Renal cortical epithelial cell (primary cell): ENCODE measurements around the gene LIN28B. TPM values are rescaled to one million over a fixed set of nuclear protein-coding genes. Genes with fewer than 3 reads are reported as not detected.
"Not testable (repeated sequence)": the region's sequence is repeated elsewhere in the genome, so short reads cannot be mapped to it uniquely, and the experiment has no call there.

Source experiments
- DNase-seq: peaks from one replicate; pipeline ENCODE4 v3.0.0-alpha.2; 2011; ENCODE audit warnings: low read depth
- total RNA-seq: library from RNA; depleted of rRNA; stranded (reverse); fragments of >200 nt; gene quantifications from 2 replicates; pipeline ENCODE4 v1.2.3, GENCODE V29; 2014

LIN28B gene
- total RNA-seq, 1 donor from 2014 or later, result not detected

DNA sequence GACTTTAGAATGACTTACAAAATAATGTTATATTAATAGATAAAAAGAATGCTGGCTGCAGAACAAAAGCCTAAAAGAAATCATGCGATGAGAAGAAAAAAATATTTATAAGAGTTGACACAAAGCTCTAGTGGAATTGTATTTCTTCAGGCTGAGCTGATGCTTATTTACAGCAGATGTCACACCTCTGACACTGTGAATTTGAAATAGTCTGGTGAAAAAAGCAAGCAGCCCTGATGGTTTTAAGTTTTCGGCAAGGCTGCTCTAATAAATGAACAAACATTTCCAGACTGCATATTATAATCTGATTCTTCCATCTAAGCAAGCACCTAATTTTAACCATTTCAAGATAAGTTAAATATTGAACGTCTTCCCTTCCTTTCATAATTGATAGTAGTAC is 109.9 kb downstream of the LIN28B start:
- no peak for DNase-seq

DNA sequence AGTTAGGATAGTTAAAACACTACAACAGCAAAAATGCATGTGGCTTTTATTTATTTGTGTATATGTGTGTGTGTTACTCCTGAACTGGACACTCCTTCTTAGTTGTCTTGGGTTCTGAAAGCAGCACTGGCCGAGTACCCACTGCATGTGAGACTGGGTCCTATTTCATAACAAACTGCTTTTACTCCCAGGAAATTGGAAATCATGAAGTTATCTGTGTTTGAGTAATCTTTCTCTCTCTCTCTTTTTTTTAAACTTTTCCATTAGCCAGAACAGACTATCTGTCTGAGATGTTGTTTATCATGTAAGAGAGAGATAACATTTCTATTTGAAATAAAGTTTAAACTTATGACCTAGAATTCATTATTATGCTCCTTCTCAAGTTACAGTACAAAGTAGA is 110.4 kb downstream of the LIN28B start:
- no peak for DNase-seq

DNA sequence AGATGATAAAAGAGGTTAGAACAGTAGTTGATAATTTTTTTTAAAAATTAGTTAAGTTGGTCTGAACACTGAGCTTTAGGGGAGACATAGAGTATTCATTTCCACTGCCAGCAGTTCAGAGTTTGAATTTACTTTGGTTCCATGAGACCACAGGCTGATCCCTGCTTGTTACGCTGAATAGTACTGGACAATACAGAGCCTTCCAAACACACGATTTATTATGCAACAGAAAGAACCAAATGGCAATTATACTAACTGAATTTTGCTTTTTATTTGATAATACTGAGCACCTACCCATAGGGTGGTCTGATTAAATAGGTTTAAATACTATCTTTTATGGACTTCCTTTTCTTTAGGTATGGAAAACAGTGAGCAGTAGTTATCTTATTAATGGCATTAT is 111.5 kb downstream of the LIN28B start:
- DNase-seq, result no peak

DNA sequence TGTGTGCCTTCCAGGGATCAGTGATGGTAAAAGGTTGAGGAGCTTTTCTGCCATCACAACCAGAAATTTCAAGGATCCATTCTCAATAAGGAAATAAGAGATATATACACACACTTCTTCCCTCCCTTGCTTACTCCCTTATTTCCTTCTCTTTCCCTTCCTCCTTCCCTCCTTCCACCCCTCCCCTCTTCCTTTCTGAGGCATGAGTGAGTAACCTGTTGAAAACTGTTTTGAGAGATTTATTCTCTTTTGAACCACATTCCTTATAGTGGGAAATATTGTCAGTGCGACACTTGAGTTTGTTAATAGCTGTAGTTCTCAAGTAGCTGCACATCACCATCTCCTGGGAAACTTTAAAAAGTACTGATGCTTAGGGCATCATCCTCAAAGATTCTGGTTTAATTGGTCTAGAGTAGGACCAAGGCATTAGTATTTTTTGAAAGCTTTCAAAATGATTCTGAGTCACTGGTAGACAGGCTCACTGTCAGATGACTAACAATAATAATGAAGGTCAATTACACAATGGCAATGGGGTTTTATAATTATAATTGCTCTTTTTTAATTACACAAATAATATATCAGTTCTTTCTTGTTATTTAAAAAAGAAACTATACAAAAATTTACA is 113.0 kb downstream of the LIN28B start:
- no peak for DNase-seq

DNA sequence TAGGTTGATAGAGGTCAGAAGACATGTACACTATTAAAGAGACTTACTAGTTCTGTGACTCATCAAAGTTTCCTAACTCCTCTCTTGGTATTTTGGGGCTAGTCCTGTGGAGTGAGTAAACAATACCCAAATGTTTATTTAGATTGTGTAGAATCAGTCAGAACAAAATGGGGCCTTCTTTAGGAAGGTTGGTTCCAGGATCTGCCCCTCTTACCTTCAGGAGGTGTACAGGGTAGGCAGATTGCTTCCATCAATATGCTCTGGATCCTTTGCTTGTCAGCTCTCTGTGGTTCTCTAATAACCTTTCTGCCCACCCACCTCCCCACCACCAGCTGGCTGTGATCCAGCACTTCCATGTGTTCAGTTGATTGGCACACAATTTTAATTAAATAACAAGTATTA is 115.9 kb downstream of the LIN28B start:
- DNase-seq, result peak; percentile 34

DNA sequence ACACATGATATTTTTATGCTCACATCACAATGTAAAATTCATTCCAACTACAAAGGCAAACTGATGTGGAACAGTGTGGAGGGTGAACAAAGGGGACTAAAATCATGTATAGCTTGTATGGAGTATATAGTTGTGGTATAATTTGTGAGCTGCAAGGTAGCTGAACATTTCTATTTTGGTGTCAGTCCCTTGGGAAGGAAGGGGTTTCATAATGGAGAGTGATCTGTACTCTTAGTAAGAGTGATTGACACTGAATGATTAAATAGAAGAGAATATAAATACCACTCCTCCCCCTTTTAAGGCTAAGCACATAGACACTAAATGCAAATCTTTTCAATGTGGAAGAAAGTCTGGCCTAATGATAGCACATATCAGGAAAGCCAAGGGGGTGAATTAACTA is 118.3 kb downstream of the LIN28B start:
- no peak for DNase-seq

DNA sequence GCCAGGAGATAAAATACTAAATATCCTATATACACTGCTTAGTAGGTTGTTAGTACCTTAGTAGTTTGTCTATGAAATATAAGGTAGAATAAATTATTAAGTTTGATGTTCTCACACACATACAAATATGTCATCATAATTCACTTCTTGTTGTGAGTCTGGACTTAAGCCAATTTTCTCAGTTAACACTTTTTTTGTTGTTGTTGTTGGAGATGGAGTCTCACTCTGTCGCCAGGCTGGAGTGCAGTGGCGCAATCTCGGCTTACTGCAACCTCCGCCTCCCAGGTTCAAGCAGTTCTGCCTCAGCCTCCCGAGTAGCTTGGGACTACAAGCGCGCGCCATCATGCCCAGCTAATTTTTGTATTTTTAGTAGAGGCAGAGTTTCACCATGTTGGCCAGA is 119.5 kb downstream of the LIN28B start:
- not testable (repeated sequence) for DNase-seq

DNA sequence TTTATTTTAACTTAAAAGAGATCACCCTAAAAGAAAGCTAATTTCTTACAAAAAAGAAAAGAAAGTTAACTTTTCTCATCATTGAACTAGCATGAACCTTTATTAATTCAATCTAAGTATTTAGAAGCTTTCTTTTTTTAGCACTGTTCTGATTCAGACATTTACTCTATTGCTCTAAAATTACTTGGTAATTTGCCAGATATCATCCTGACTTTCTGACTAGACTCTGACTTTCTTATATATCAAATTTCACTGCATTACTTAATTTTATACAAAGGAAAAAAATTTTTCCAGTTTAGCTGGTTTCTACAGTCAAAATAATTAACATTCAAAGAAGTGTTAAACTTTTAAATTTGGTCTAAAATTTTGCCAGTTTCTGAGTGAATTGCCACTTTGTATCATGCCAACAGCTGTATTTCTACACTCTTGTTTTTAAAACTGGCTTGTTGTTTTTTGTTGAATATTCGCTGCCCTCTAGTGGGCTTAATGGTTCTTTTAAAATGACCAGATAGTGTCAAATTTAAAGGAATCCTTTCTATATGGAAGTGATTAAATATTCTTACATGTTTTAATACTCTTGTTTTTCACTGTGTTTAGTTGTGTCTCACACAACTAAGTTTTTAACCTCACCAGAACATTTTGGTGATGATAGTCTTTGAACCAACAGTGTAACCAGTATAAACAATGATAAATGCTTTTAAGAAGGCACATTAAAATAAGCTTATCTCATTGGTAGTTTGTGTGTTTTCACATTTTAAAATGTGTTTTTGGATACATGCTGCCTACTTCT is 120.9 kb downstream of the LIN28B start:
- peak; percentile 46 for DNase-seq

DNA sequence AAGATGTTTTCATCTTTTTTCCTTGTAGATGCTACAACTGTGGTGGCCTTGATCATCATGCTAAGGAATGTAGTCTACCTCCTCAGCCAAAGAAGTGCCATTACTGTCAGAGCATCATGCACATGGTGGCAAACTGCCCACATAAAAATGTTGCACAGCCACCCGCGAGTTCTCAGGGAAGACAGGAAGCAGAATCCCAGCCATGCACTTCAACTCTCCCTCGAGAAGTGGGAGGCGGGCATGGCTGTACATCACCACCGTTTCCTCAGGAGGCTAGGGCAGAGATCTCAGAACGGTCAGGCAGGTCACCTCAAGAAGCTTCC is 121.4 kb downstream of the LIN28B start:
- no peak for DNase-seq

DNA sequence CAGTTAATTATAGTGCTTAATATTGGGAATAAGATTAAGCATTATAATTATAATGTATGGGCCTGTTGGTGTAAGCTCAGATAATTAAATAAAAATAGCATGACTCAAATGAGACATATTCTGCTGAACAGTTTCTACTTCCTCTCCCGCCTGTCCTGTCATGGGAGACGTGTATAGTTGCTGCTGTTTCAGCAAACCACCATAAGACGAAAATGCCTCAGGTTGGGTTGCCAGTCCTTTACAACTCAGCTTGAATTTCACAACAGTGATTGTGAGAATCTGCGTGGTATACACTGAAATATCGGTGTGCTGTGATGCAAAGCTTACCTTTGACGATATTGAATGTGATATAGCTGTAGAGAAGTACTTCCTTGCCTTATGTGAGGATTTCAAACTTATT is 123.4 kb downstream of the LIN28B start:
- no peak for DNase-seq

DNA sequence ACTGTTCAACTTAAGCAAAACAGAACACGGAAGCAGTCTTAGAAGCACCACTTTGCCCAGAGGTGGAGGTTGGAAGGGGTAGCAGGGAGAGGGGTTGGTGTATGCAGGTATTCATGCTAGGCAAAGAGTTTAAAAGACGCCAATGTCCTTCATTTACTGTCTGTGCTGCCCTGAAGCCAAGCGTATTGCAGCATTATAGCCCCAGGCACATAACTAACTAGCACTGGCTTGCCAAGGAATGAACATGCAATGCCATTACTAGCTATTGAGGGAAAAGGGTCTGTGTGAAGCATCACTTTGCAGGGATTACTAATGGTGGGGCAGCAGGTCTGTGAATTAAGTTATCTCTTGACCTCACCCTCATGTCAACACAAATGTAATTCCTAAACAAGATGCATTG is 124.8 kb downstream of the LIN28B start:
- DNase-seq, result not testable (repeated sequence)

DNA sequence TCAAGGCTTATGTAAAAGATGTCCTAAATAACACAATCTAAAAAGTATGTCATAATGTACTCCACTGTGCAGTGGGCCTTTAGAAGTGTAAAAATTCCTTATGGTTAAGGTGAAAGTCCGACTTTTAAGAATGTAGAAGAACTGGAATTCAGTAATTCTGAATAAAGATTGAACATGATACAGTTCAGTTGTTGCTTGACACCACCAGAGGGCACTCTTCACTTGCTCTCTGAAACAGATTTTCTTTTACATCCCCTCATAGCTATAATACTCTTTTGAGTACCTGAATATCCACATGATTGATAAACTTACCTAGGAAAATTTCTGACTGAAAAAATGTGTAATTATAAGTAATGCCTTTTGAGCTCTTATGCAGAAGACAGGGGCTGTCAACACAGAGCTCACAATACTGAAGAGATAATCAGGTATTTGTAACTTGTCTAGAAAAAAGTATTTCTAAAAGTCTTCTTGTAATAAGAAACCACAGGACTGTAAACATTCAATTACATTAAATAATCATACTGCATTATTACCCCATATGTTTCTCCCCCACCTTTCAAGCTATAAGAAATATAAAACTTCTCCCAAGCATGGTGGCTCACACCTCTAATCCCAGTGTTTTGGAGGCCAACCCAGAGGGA is 130.8 kb downstream of the LIN28B start:
- peak; percentile 64 for DNase-seq

DNA sequence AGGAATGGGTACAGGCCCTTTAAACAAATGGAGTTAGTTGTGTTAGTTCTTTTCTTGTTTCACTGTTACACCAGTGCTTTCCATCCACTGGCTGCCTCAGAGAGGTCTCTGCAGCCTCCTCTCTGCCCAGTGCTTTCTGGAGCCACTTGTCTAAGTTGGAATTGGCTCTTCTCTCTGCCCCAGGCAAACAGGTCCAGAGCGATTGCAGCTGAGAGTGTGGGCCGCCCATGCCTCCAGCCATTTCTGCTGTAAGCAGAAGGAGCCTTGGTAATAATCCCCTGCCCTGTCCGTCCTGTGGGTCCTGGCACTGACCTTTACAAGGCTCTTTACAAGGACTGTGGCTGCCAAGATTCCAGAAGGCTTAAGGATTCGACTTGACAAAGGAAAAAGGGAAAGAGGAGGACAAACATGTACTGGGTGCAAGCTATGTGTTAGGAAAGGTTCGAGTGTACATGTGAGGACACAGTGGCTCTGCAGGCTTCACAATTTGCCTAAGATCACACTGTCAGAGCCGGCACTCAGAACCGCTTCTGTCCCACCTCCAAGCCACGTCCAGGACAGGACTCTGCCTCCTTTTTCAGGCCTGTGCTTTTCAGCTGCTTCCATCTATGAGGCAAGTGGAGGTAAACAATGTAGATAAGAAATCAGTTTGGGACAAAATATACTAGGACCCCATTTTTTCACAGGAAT is 134.4 kb downstream of the LIN28B start:
- DNase-seq, result no peak

DNA sequence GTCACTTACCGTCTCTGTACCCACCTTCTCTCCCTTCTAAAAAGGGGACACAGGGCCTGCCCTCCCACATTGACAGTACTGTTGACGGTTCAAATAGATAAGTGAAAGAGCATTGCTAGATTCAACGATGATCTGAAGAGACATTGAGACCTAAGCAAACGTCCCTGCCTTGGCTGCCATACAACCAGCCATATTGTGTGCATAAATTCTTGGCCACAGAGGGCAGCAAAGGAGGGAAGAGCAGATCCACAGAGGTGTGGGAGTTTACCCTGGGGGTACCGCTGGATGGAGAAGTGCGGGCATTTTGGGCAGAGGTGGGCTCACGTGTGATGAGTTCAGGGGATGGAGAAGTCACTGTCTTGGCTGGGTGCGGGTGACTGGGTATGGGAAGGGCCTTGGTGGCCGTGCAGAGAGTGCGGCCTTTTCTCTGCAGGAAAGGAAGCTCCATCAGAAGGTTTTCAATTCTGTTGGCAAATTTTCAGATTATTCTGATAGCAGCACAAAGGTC is 137.3 kb downstream of the LIN28B start:
- DNase-seq, result no peak

DNA sequence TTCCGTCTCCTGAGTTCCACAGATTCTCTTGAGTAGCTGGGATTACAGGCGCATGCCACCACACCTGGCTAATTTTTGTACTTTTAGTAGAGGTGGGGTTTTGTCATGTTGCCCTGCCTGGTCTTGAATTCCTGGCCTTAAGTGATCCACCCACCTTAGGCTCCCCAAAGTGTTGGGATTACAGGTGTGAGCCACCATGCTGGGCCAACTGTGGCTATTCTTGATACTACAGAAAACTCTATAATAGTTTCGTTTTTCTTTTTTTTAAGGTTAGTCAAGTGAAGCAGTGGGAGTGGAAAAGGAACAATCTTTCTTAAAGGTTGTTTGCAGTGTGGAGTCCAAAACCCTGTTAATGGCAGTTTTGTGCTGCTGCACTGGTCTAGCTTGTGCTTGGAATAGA is 138.2 kb downstream of the LIN28B start:
- no peak for DNase-seq

DNA sequence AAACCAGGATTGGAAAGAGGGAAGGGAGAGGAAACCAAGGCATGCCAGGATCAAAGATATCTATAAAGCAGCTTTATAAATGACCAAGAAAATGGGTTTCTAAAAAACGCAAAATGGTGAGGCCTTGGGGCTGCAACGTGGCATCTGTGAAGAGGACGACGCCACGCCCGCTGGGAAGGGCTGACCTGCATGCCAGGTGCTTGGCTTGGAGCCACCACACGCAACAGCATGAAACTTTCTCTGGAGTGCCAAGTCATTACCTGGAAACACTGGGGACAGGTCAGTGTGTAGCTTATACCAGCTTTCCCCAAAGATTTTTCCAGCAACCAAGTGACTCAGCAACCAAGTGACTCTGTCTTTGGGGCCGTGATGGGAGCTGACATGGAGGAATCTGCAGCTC is 140.4 kb downstream of the LIN28B start:
- DNase-seq, result no peak

DNA sequence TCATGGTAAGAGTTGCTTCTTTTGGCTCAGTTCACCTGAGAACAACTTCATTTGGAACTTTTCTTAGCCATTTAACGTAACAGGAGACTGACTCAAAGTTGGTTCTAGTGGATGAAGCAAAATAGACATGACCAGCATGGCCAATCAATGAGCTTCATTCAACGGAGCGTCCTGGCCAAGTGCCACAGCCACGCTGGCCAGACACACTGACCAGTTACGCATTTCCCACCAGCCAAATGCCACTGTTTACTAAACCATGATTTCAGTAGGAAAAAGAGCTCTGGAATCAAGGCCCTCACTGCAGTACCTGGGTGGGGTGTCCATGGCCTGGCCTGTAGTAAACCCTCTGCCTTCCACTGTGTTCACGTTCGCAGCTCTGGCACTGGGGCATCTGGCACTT is 142.5 kb downstream of the LIN28B start:
- DNase-seq, result no peak

DNA sequence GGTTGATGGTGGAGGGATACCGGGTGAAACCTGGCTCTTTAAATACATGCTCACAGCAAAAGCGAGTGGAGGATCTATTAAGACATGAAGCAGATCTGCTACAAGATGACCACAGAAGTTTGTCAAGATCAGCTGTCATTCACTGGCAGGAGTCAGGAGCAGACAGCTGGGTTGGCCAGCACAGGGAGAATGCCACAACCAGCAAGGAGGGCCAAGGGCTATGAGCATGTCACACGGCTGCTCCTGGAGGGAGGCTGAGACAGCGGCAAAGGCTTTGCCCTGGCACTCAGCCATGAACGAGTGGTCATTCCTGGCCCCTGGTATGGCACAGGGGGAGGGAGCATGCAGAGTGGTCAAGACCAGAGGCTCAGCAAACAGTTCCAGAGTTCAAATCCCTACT is 145.3 kb downstream of the LIN28B start:
- DNase-seq, result no peak

DNA sequence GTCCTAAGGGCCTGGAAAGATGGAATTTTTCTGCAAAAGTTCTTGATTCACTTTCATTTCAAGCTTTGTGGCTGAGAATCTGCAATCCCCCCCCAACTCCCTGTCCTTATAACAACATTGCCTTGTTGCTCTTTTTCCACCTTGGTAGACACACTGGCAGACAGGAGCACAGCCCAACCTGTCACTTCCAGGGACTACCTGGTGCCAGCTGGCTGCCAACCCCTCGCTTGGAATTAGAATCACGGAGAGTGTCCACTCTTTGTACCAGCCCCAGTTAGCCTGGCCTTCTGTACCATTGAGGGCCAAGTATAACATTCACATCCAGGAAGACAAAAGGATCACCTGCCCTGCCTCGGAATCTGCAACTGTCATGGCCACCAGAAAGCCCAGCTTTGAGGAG is 148.2 kb downstream of the LIN28B start:
- no peak for DNase-seq

DNA sequence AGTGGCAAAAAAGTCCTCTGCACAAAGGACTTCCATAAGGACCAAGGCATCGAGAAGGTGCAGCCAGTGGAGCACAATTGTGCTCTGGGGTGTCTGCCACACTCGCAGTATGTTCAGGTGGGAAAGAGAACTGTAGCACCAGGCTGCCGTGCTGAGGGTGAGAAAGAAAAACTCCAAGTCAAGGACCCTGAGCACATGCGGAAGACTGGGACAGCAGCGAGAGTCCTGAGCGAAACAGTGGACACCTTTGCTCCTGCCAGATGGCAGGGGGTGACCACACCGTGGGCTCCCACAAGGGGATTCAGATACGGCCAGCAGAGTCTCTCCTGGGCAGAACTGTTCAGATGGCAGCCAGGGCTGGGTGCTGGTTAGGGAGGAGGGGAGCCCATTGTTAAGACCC is 149.4 kb downstream of the LIN28B start:
- DNase-seq, result no peak

DNA sequence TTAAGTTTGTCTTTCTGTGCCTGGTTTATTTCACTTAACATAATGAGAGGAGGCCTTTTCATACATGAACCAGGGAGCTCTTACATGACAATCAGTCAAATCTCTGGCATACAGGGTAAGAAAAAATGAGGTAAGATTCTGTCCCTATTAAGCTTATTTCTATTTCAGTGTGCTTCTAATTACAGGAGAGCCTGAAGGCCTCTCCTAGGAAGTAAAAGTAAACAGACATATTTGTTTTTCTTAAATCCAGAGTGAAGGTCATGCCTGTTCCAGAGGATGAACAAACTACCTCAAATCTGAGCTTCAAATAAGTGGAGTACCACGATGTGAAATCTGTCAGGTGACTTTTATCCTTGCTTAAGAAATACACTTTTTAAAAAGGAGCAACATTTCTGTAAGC is 150.3 kb downstream of the LIN28B start:
- no peak for DNase-seq

DNA sequence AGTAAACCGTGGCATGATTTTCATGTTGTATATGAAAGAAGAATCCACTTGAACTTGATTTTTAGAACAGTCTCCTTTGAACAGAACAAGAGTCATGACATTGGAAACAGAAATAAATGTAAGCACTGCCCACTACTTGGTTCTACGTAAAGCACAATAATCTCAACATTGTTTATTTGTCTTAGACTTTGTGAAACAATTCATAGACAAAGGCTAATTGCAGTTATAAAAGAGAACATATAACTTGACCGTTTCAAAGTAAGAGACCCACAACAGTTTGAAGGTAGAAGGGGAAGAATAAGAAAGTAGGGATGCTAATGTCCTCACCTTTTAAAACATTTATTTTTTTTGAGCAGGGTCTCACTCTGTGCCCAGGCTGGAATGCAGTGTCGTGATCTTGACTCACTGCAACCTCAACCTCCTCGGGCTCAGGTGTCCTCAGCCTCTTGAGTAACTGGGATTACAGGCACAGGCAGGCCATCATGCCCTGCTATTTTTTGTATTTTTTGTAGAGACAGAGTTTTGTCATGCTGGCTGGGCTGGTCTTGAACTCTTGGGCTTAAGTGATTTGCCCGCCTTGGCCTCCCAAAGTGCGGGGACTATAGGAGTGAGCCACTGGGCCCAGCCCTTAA is 151.8 kb downstream of the LIN28B start:
- no peak for DNase-seq
